HG03139 (cell line): Measurements from ENCODE around the gene AGBL1.

ENCODE experiments used
- ATAC-seq: cut with Tn5 transposase; IDR thresholded peaks from one replicate; pipeline ENCODE4 v1.9.1; 2021; ENCODE audit not compliant: unreplicated experiment

AGBL1 gene

GRCh38 chr15:86235667-86236066, 156.0 kb downstream of the AGBL1 start:
- no peak for ATAC-seq

GRCh38 chr15:86236356-86237110, 156.9 kb downstream of the AGBL1 start:
- no peak for ATAC-seq

- no peak for ATAC-seq
Measured at GRCh38 chr15:86237111-86237500, 157.4 kb downstream of the AGBL1 start.

GRCh38 chr15:86247249-86247955, 167.7 kb downstream of the AGBL1 start:
- no peak for ATAC-seq

GRCh38 chr15:86255247-86255646, 175.6 kb downstream of the AGBL1 start:
- ATAC-seq: no peak

GRCh38 chr15:86256628-86257027, 177.0 kb downstream of the AGBL1 start:
- no peak for ATAC-seq

GRCh38 chr15:86259589-86259988, 179.9 kb downstream of the AGBL1 start:
- no peak for ATAC-seq

GRCh38 chr15:86263230-86263629, 183.6 kb downstream of the AGBL1 start:
- ATAC-seq: no peak

- ATAC-seq: no peak
Measured at GRCh38 chr15:86266896-86267484, 187.3 kb downstream of the AGBL1 start.

- ATAC-seq: no peak
Measured at GRCh38 chr15:86267892-86268291, 188.2 kb downstream of the AGBL1 start.

GRCh38 chr15:86268558-86268957, 188.9 kb downstream of the AGBL1 start:
- ATAC-seq: no peak

- no peak for ATAC-seq
Measured at GRCh38 chr15:86273309-86273708, 193.6 kb downstream of the AGBL1 start.

- ATAC-seq: no peak
Measured at GRCh38 chr15:86275361-86275760, 195.7 kb downstream of the AGBL1 start.

GRCh38 chr15:86278586-86278985, 198.9 kb downstream of the AGBL1 start:
- ATAC-seq: no peak

- no peak for ATAC-seq
Measured at GRCh38 chr15:86284635-86285034, 205.0 kb downstream of the AGBL1 start.

GRCh38 chr15:86295511-86295910, 215.8 kb downstream of the AGBL1 start:
- ATAC-seq: no peak

- ATAC-seq: no peak
Measured at GRCh38 chr15:86296769-86297168, 217.1 kb downstream of the AGBL1 start.

GRCh38 chr15:86300390-86301125, 220.9 kb downstream of the AGBL1 start:
- no peak for ATAC-seq

GRCh38 chr15:86311568-86312280, 232.1 kb downstream of the AGBL1 start:
- ATAC-seq: no peak

GRCh38 chr15:86312486-86312885, 232.8 kb downstream of the AGBL1 start:
- no peak for ATAC-seq

- no peak for ATAC-seq
Measured at GRCh38 chr15:86316216-86316615, 236.5 kb downstream of the AGBL1 start.
